Measurements from ENCODE around the gene RBP3. TPM values are rescaled to one million over a fixed set of nuclear protein-coding genes. Genes with fewer than 3 reads are reported as not detected.

Gene RBP3
- polyA plus RNA-seq, 4 donors, result 0.01 to 0.03 TPM; not detected in 2

- DNase-seq (no peak), FAIRE-seq (no peak)
- Histone ChIP-seq H3K4me3 (ENCODE audit: low read depth in 1 of 3, low read length in 3 of 3) (no peak overlapping the region), H3K36me3 (ENCODE audit: control insufficient read depth in 3 of 3, insufficient read depth in 2 of 3, low read depth in 1 of 3, low read length in 3 of 3) (peaks cover 0 to 23% (median 0%) of the 10 kb centered on the region in 3 donors), H3K9me3 (ENCODE audit: control insufficient read depth in 2 of 2, insufficient read depth in 1 of 2, low read depth in 1 of 2, low read length in 1 of 2) (no peaks in the 10 kb centered on the region), H3K27ac (ENCODE audit: low read depth in 1 of 3, low read length in 2 of 3) (no peak overlapping the region), H3K27me3 (ENCODE audit: control insufficient read depth in 3 of 3, insufficient read depth in 3 of 3, low read length in 3 of 3) (peaks cover 0 to 2% (median 0%) of the 10 kb centered on the region in 3 donors), H3K4me1 (ENCODE audit: control insufficient read depth in 3 of 3, insufficient read depth in 2 of 3, low read depth in 1 of 3, low read length in 2 of 3) (peaks cover 0 to 5% (median 0%) of the 10 kb centered on the region in 3 donors)
- 82 to 85% (median 83%) methylated on average over 7 of the region's 7 CpGs for WGBS, 3 donors
Measured at GRCh38 chr10:47371629-47372485, 23.7 kb downstream of the RBP3 start.

- WGBS, 3 donors, result 78 to 84% (median 84%) methylated on average over 6 of the region's 6 CpGs
- FAIRE-seq, result no peak
- peaks cover 0 to 17% (median 0%) of the 10 kb centered on the region in 3 donors for H3K36me3 ChIP-seq (ENCODE audit: control insufficient read depth in 3 of 3, insufficient read depth in 2 of 3, low read depth in 1 of 3, low read length in 3 of 3)
- no peak overlapping the region for H3K4me3 ChIP-seq (ENCODE audit: low read depth in 1 of 3, low read length in 3 of 3)
- H3K4me1 ChIP-seq (ENCODE audit: control insufficient read depth in 3 of 3, insufficient read depth in 2 of 3, low read depth in 1 of 3, low read length in 2 of 3), result peaks cover 0 to 13% (median 0%) of the 10 kb centered on the region in 3 donors
- no peaks in the 10 kb centered on the region for H3K9me3 ChIP-seq (ENCODE audit: control insufficient read depth in 2 of 2, insufficient read depth in 1 of 2, low read depth in 1 of 2, low read length in 1 of 2)
- DNase-seq, result no peak
- H3K27me3 ChIP-seq (ENCODE audit: control insufficient read depth in 3 of 3, insufficient read depth in 3 of 3, low read length in 3 of 3), result peaks cover 0 to 2% (median 0%) of the 10 kb centered on the region in 3 donors
- H3K27ac ChIP-seq (ENCODE audit: low read depth in 1 of 3, low read length in 2 of 3), result no peak overlapping the region
Measured at GRCh38 chr10:47372726-47373125, 24.6 kb downstream of the RBP3 start.

DNA sequence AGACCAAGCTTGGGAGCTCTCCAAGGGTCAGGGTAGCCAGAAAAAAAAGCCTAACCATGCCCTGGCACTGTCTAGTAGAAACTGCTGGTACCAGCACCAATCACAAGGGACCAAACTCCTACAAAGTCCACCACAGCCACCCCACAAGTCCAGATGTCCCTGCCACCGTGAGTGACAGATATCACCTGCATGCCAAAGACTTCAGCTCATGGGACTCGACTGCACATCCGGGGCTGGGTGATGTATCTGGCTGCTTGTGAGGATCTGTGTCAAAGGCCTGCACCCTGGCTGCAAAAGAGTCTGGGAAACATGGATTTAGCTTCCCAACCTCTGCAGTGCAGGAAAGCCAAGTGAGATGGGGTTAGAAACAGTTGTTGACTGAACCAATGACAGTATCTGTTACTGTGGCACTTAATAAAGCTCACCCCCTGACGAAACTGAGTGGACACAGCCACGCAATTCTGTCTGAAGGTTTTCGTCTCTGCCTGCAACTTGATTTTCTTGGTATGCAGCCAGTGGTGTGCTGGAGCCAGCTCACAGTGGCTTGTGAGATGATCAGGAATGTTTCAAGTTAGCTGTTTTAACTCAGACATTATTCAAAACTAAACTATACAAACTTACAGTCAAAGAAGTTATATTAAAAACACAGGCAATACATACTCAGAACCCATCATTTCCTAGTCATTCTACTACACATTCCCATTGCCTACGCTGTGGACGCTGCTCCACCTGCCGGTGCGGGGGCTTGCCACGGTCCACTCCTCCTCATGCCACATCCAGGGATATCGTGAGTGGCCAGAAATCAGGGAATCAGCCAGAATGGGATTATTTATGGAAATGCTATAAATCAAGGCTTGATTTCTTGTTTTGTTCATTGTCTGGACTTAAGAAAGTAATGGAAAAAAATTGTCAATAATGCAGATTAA is 26.7 kb downstream of the RBP3 start:
- no peak overlapping the region for H3K27ac ChIP-seq (ENCODE audit: low read depth in 1 of 3, low read length in 2 of 3)
- peaks cover 0 to 5% (median 0%) of the 10 kb centered on the region in 3 donors for H3K36me3 ChIP-seq (ENCODE audit: control insufficient read depth in 3 of 3, insufficient read depth in 2 of 3, low read depth in 1 of 3, low read length in 3 of 3)
- no peak overlapping the region for H3K4me3 ChIP-seq (ENCODE audit: low read depth in 1 of 3, low read length in 3 of 3)
- FAIRE-seq (no peak), DNase-seq (no peak)
- peaks cover 0 to 2% (median 0%) of the 10 kb centered on the region in 3 donors for H3K27me3 ChIP-seq (ENCODE audit: control insufficient read depth in 3 of 3, insufficient read depth in 3 of 3, low read length in 3 of 3)
- no peaks in the 10 kb centered on the region for H3K9me3 ChIP-seq (ENCODE audit: control insufficient read depth in 2 of 2, insufficient read depth in 1 of 2, low read depth in 1 of 2, low read length in 1 of 2)
- 70 to 92% (median 81%) methylated on average over 12 of the region's 12 CpGs for WGBS, 3 donors
- H3K4me1 ChIP-seq (ENCODE audit: control insufficient read depth in 3 of 3, insufficient read depth in 2 of 3, low read depth in 1 of 3, low read length in 2 of 3), result peaks cover 0 to 21% (median 0%) of the 10 kb centered on the region in 3 donors

- H3K27ac ChIP-seq (ENCODE audit: low read depth in 1 of 3, low read length in 2 of 3), result no peak overlapping the region
- peaks cover 0 to 37% (median 4%) of the 10 kb centered on the region in 3 donors for H3K4me1 ChIP-seq (ENCODE audit: control insufficient read depth in 3 of 3, insufficient read depth in 2 of 3, low read depth in 1 of 3, low read length in 2 of 3)
- H3K4me3 ChIP-seq (ENCODE audit: low read depth in 1 of 3, low read length in 3 of 3), result no peak overlapping the region
- DNase-seq, result no peak
- WGBS, 3 donors, result 70 to 76% (median 72%) methylated on average over 10 of the region's 10 CpGs
- peaks cover 0 to 2% (median 0%) of the 10 kb centered on the region in 3 donors for H3K27me3 ChIP-seq (ENCODE audit: control insufficient read depth in 3 of 3, insufficient read depth in 3 of 3, low read length in 3 of 3)
- no peaks in the 10 kb centered on the region for H3K9me3 ChIP-seq (ENCODE audit: control insufficient read depth in 2 of 2, insufficient read depth in 1 of 2, low read depth in 1 of 2, low read length in 1 of 2)
- H3K36me3 ChIP-seq (ENCODE audit: control insufficient read depth in 3 of 3, insufficient read depth in 2 of 3, low read depth in 1 of 3, low read length in 3 of 3), result peaks cover 0 to 3% (median 0%) of the 10 kb centered on the region in 3 donors
- FAIRE-seq, result no peak
Measured at GRCh38 chr10:47376522-47377220, 28.5 kb downstream of the RBP3 start.

GRCh38 chr10:47378183-47378510 is 30.0 kb downstream of the RBP3 start:
- peaks cover 0 to 44% (median 4%) of the 10 kb centered on the region in 3 donors for H3K4me1 ChIP-seq (ENCODE audit: control insufficient read depth in 3 of 3, insufficient read depth in 2 of 3, low read depth in 1 of 3, low read length in 2 of 3)
- 69 to 82% (median 75%) methylated on average over 4 of the region's 4 CpGs for WGBS, 3 donors
- no peak overlapping the region for H3K4me3 ChIP-seq (ENCODE audit: low read depth in 1 of 3, low read length in 3 of 3)
- no peaks in the 10 kb centered on the region for H3K9me3 ChIP-seq (ENCODE audit: control insufficient read depth in 2 of 2, insufficient read depth in 1 of 2, low read depth in 1 of 2, low read length in 1 of 2)
- DNase-seq, result no peak
- peaks cover 0 to 2% (median 0%) of the 10 kb centered on the region in 3 donors for H3K27me3 ChIP-seq (ENCODE audit: control insufficient read depth in 3 of 3, insufficient read depth in 3 of 3, low read length in 3 of 3)
- FAIRE-seq, result no peak
- no peak overlapping the region for H3K27ac ChIP-seq (ENCODE audit: low read depth in 1 of 3, low read length in 2 of 3)
- no peaks in the 10 kb centered on the region for H3K36me3 ChIP-seq (ENCODE audit: control insufficient read depth in 3 of 3, insufficient read depth in 2 of 3, low read depth in 1 of 3, low read length in 3 of 3)

GRCh38 chr10:47378606-47379444 is 30.7 kb downstream of the RBP3 start:
- Histone ChIP-seq H3K4me3 (ENCODE audit: low read depth in 1 of 3, low read length in 3 of 3) (no peak overlapping the region), H3K36me3 (ENCODE audit: control insufficient read depth in 3 of 3, insufficient read depth in 2 of 3, low read depth in 1 of 3, low read length in 3 of 3) (no peaks in the 10 kb centered on the region), H3K27ac (ENCODE audit: low read depth in 1 of 3, low read length in 2 of 3) (no peak overlapping the region), H3K27me3 (ENCODE audit: control insufficient read depth in 3 of 3, insufficient read depth in 3 of 3, low read length in 3 of 3) (peaks cover 0 to 2% (median 0%) of the 10 kb centered on the region in 3 donors), H3K4me1 (ENCODE audit: control insufficient read depth in 3 of 3, insufficient read depth in 2 of 3, low read depth in 1 of 3, low read length in 2 of 3) (peaks cover 0 to 51% (median 4%) of the 10 kb centered on the region in 3 donors), H3K9me3 (ENCODE audit: control insufficient read depth in 2 of 2, insufficient read depth in 1 of 2, low read depth in 1 of 2, low read length in 1 of 2) (no peaks in the 10 kb centered on the region)
- FAIRE-seq (no peak), DNase-seq (no peak)
- 82 to 88% (median 84%) methylated on average over 15 of the region's 15 CpGs for WGBS, 3 donors

GRCh38 chr10:47379445-47379785 is 31.3 kb downstream of the RBP3 start:
- no peaks in the 10 kb centered on the region for H3K36me3 ChIP-seq (ENCODE audit: control insufficient read depth in 3 of 3, insufficient read depth in 2 of 3, low read depth in 1 of 3, low read length in 3 of 3)
- DNase-seq (no peak), FAIRE-seq (no peak)
- no peak overlapping the region for H3K27ac ChIP-seq (ENCODE audit: low read depth in 1 of 3, low read length in 2 of 3)
- peak overlapping the region in 1 of 3 donors; percentile 6 for H3K4me3 ChIP-seq (ENCODE audit: low read depth in 1 of 3, low read length in 3 of 3)
- peaks cover 0 to 52% (median 4%) of the 10 kb centered on the region in 3 donors for H3K4me1 ChIP-seq (ENCODE audit: control insufficient read depth in 3 of 3, insufficient read depth in 2 of 3, low read depth in 1 of 3, low read length in 2 of 3)
- WGBS, 3 donors, result 68 to 77% (median 76%) methylated on average over 7 of the region's 7 CpGs
- no peaks in the 10 kb centered on the region for H3K9me3 ChIP-seq (ENCODE audit: control insufficient read depth in 2 of 2, insufficient read depth in 1 of 2, low read depth in 1 of 2, low read length in 1 of 2)
- peaks cover 0 to 2% (median 0%) of the 10 kb centered on the region in 3 donors for H3K27me3 ChIP-seq (ENCODE audit: control insufficient read depth in 3 of 3, insufficient read depth in 3 of 3, low read length in 3 of 3)

Data from small intestine (tissue), 7 donors.